ENCODE measurements around the gene CCNY. TPM values are rescaled to one million over a fixed set of nuclear protein-coding genes. Genes with fewer than 3 reads are reported as not detected.

The CCNY gene
- total and polyA plus RNA-seq, 8 donors, result 5.8 to 99.6 (median 37.7) TPM

GRCh38 chr10:35493196-35494118, 157.1 kb downstream of the CCNY start:
- intact Hi-C loops (cut with DNase I; ENCODE audit: low total_unique reads), result no loop called here
- TF ChIP-seq POLR2A (IDR thresholded peaks at IDR 0.05) (no peak), POLR2AphosphoS5 (IDR thresholded peaks at IDR 0.05) (no peak), CTCF (IDR thresholded peaks at IDR 0.05) (no peak), EP300 (IDR thresholded peaks at IDR 0.05) (no peak)
- Histone ChIP-seq H3K27me3 (no peaks in the 10 kb centered on the region), H3K9me3 (no peaks in the 10 kb centered on the region), H3K36me3 (peaks cover 0 to 14% (median 9%) of the 10 kb centered on the region in 4 donors), H3K4me1 (peaks cover 9 to 57% (median 33%) of the 10 kb centered on the region in 4 donors), H3K27ac (peak overlapping the region in 1 of 5 donors; percentile 4), H3K4me3 (no peak overlapping the region)
- DNase-seq, result peak; percentile 40 to 52
- WGBS, 5 donors, result 48 to 63% (median 58%) methylated on average over 9 of the region's 9 CpGs

- no peak for DNase-seq
- Histone ChIP-seq H3K27ac (peak overlapping the region in 1 of 5 donors; percentile 14), H3K4me1 (peaks cover 9 to 60% (median 35%) of the 10 kb centered on the region in 4 donors), H3K27me3 (no peaks in the 10 kb centered on the region), H3K9me3 (no peaks in the 10 kb centered on the region), H3K4me3 (no peak overlapping the region), H3K36me3 (peaks cover 0 to 8% (median 5%) of the 10 kb centered on the region in 4 donors)
- intact Hi-C loops (cut with DNase I; ENCODE audit: low total_unique reads), result no loop called here
- 39 to 49% (median 45%) methylated on average over 5 of the region's 5 CpGs for WGBS, 5 donors
- TF ChIP-seq POLR2AphosphoS5 (IDR thresholded peaks at IDR 0.05) (no peak), POLR2A (IDR thresholded peaks at IDR 0.05) (no peak), CTCF (IDR thresholded peaks at IDR 0.05) (no peak), EP300 (IDR thresholded peaks at IDR 0.05) (no peak)
Measured at GRCh38 chr10:35495521-35496119, 159.3 kb downstream of the CCNY start.

DNA sequence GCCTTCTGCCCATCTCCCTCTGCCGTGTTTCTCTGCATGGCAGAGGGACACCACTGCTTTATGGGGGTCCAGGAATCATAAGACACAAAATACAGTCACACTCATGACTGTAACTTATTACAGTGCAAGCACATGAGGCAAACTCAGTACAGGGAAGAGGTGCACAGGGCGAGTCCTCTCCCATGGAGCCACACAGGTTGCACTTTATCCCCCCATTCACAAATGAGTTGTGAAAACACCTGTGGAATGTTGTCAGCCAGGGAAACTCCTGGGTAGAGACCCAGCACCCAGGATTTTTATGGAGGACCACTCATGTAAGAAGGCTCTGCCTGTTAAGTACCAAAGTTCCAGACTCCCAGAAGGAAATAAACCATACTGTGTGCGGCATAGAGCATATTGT, 161.6 kb downstream of the CCNY start:
- H3K27ac ChIP-seq, result no peak overlapping the region
- H3K27me3 ChIP-seq, result no peaks in the 10 kb centered on the region
- no peak for DNase-seq
- H3K9me3 ChIP-seq, result no peaks in the 10 kb centered on the region
- WGBS, 5 donors, result 89 to 99% (median 96%) methylated on average over 2 to 3 of the region's 3 CpGs
- TF ChIP-seq CTCF (IDR thresholded peaks at IDR 0.05) (no peak), POLR2A (IDR thresholded peaks at IDR 0.05) (no peak), POLR2AphosphoS5 (IDR thresholded peaks at IDR 0.05) (no peak)
- peaks cover 0 to 7% (median under 1%) of the 10 kb centered on the region in 4 donors for H3K36me3 ChIP-seq
- H3K4me1 ChIP-seq, result peaks cover 9 to 49% (median 27%) of the 10 kb centered on the region in 4 donors
- intact Hi-C loops (cut with DNase I; ENCODE audit: low total_unique reads), result no loop called here
- H3K4me3 ChIP-seq, result no peak overlapping the region

DNA sequence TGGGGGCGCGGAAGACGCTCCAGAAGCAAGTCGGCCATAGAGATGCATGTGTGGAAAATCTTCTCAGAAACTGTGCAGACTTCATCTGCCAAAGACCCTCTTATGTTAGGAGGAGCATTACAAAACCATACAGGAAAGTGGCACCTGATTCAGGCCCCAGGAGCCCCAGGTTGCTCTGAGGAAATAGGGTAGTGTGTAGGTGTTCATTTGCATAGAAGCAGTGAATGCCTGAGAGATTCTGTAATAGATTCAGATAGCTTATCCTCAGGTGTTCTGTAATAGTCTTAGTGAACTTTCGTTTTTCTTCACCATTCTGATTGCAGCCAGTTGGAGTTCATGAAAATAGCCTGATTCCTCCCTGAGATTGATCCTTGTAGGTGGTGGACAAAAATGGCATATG, 162.4 kb downstream of the CCNY start:
- H3K9me3 ChIP-seq, result no peaks in the 10 kb centered on the region
- no peaks in the 10 kb centered on the region for H3K27me3 ChIP-seq
- DNase-seq, result no peak
- TF ChIP-seq CTCF (IDR thresholded peaks at IDR 0.05) (no peak), POLR2AphosphoS5 (IDR thresholded peaks at IDR 0.05) (no peak)
- intact Hi-C loops (cut with DNase I; ENCODE audit: low total_unique reads), result no loop called here
- H3K4me1 ChIP-seq, result peaks cover 2 to 45% (median 19%) of the 10 kb centered on the region in 4 donors
- 87 to 90% (median 88%) methylated on average over 5 of the region's 5 CpGs for WGBS, 5 donors
- H3K4me3 ChIP-seq, result no peak overlapping the region
- H3K36me3 ChIP-seq, result peaks cover 0 to 8% (median 3%) of the 10 kb centered on the region in 4 donors
- H3K27ac ChIP-seq, result no peak overlapping the region
